ENCODE measurements around the gene ERFL. TPM values are rescaled to one million over a fixed set of nuclear protein-coding genes. Genes with fewer than 3 reads are reported as not detected.
A peak's percentile ranks its signal among the peaks of the same experiment; 100 is the strongest.

ERFL gene
- 1 to 10 TPM; 7.7 to 8.9 TPM for total RNA-seq
- polyA plus RNA-seq (2013, experiment 1 of 2): 3.5 TPM
- polyA plus RNA-seq (2013, experiment 2 of 2): 6.6 TPM
- 0.16 to 21.7 (median 2.5) reads per million in 172 experiments for total RNA-seq

- TF ChIP-seq CTCF (IDR thresholded peaks at IDR 0.05): no peak
- peaks cover 6% of the 10 kb centered on the region for H3K36me3 Mint-ChIP-seq (ENCODE audit: low read depth)
- DNase-seq: peak in 3 of 14 experiments; percentile 54 to 64 (median 56)
- Histone ChIP-seq H3K27me3 (ENCODE audit: control insufficient read depth in 1 of 2, insufficient read depth in 2 of 2, low read length in 2 of 2) (no peaks in the 10 kb centered on the region), H3K27ac (ENCODE audit: low read depth in 1 of 2, low read length in 2 of 2) (peak within 1 kb of the TSS in 1 of 2 donors; percentile 42), H3K4me1 (ENCODE audit: insufficient read depth, low read length) (peaks cover 34% of the 10 kb centered on the region), H3K9me3 (ENCODE audit: control insufficient read depth in 1 of 2, insufficient read depth in 1 of 2, low read length in 2 of 2) (no peaks in the 10 kb centered on the region), H3K36me3 (ENCODE audit: insufficient read depth, low read length) (no peaks in the 10 kb centered on the region), H3K4me3 (ENCODE audit: low read length) (peak within 1 kb of the TSS; percentile 71)
- ChIA-PET POLR2A (interaction anchor here (0.5 to 4.7 kb wide), 11 partner anchors 12 to 1462 kb away, joined by 3 to 62 read pairs (median 6); partner anchors contain the start of genes ARHGEF1 and RPS19), CTCF (interaction anchor here (2.5 kb wide), 1 partner anchor 55 kb away, joined by 9 read pairs; no protein-coding TSS in a partner anchor)
- H3K27me3 Mint-ChIP-seq: no peaks in the 10 kb centered on the region
- H3K9me3 Mint-ChIP-seq: no peaks in the 10 kb centered on the region
- intact Hi-C loops (cut with DNase I, micrococcal nuclease): loop anchor here (2.0 to 5.0 kb wide), 3 partner anchors 15 to 41 kb away; no protein-coding TSS in a partner anchor
- ATAC-seq (ENCODE audit: poor library complexity): peak; percentile 18
- peak within 1 kb of the TSS; percentile 86 for H3K27ac Mint-ChIP-seq
- H3K4me1 Mint-ChIP-seq (ENCODE audit: low read depth): peaks cover 35% of the 10 kb centered on the region
- H3K4me3 Mint-ChIP-seq: peak within 1 kb of the TSS; percentile 90
Observed at GRCh38 chr19:41928221-41928683, at the start of gene ERFL. ERFL (minus strand) TSS chr19:41928449; CDS start chr19:41912919, 15,530 bp downstream.

DNA sequence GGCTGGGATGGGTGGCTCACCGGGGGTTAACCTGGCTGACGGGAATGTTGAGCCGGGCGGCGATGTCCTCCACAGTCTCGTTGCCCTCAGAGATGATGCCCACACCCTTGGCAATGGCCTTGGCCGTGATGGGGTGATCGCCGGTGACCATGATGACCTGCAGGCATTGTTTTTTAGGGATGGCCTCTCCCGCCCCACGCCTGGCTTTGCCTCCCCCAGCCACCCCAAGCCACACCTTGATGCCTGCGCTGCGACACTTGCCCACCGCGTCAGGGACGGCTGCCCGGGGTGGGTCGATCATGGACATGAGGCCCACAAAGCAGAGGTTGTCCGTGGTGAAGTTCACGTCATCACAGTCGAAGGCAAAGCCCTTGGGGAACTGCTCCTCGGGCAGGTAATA, 49.7 kb upstream of the ERFL start:
- no peaks in the 10 kb centered on the region for H3K9me3 ChIP-seq (ENCODE audit: control insufficient read depth in 1 of 2, insufficient read depth in 1 of 2, low read length in 2 of 2)
- no peaks in the 10 kb centered on the region for H3K27me3 ChIP-seq (ENCODE audit: control insufficient read depth in 1 of 2, insufficient read depth in 2 of 2, low read length in 2 of 2)
- DNase-seq: no peak
- POLR2A ChIA-PET: no interaction called here
- Mint-ChIP-seq H3K9me3 (no peaks in the 10 kb centered on the region), H3K4me3 (no peak overlapping the region), H3K4me1 (ENCODE audit: low read depth) (no peaks in the 10 kb centered on the region), H3K36me3 (ENCODE audit: low read depth) (no peaks in the 10 kb centered on the region), H3K27me3 (no peaks in the 10 kb centered on the region), H3K27ac (no peak overlapping the region)
- no peak for ATAC-seq (ENCODE audit: poor library complexity)
- CTCF ChIA-PET: no interaction called here
- no peaks in the 10 kb centered on the region for H3K36me3 ChIP-seq (ENCODE audit: insufficient read depth, low read length)
- intact Hi-C loops (cut with DNase I, micrococcal nuclease): no loop called here
- no peaks in the 10 kb centered on the region for H3K4me1 ChIP-seq (ENCODE audit: insufficient read depth, low read length)
- H3K27ac ChIP-seq (ENCODE audit: low read depth in 1 of 2, low read length in 2 of 2): no peak overlapping the region
- H3K4me3 ChIP-seq (ENCODE audit: low read length): no peak overlapping the region
- no peak for TF ChIP-seq CTCF (IDR thresholded peaks at IDR 0.05)

DNA sequence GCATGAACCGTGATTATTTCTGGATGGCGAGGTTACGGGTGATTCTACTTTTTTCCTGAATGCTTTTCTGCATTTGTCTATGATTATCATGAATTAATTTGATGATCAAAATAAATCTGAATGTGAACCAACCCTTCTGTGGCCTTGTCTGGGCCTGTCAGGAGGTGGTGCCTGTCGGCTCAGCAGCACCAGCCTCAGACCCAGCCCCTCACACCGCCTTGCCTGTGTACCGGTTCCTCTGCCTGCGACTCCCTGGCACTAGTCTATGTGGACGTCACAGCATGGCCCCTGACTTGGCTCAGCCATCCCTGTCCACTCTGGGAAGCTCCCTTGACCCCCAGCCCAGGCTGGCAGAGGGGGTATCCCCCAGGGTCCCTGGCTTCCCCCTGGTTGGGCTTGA, 46.4 kb upstream of the ERFL start:
- POLR2A ChIA-PET: no interaction called here
- CTCF ChIA-PET: no interaction called here
- Mint-ChIP-seq H3K27ac (no peak overlapping the region), H3K4me1 (ENCODE audit: low read depth) (no peaks in the 10 kb centered on the region), H3K4me3 (no peak overlapping the region), H3K36me3 (ENCODE audit: low read depth) (no peaks in the 10 kb centered on the region), H3K9me3 (no peaks in the 10 kb centered on the region), H3K27me3 (no peaks in the 10 kb centered on the region)
- Histone ChIP-seq H3K27me3 (ENCODE audit: control insufficient read depth in 1 of 2, insufficient read depth in 2 of 2, low read length in 2 of 2) (no peaks in the 10 kb centered on the region), H3K4me3 (ENCODE audit: low read length) (no peak overlapping the region), H3K9me3 (ENCODE audit: control insufficient read depth in 1 of 2, insufficient read depth in 1 of 2, low read length in 2 of 2) (no peaks in the 10 kb centered on the region), H3K36me3 (ENCODE audit: insufficient read depth, low read length) (no peaks in the 10 kb centered on the region), H3K27ac (ENCODE audit: low read depth in 1 of 2, low read length in 2 of 2) (no peak overlapping the region), H3K4me1 (ENCODE audit: insufficient read depth, low read length) (no peaks in the 10 kb centered on the region)
- DNase-seq (no peak), ATAC-seq (ENCODE audit: poor library complexity) (no peak)
- TF ChIP-seq CTCF (IDR thresholded peaks at IDR 0.05): no peak
- intact Hi-C loops (cut with DNase I, micrococcal nuclease): no loop called here

All from CD4-positive, alpha-beta T cell (primary cell).